Activated CD4-positive, alpha-beta T cell treated with anti-CD3 and anti-CD28 coated beads, Interleukin-2, amount 10 ng/mL, durations not matched to agents 24 days and 14 days (primary cell): ENCODE data around the gene RRAS2. TPM values are rescaled to one million over a fixed set of nuclear protein-coding genes. Genes with fewer than 3 reads are reported as not detected.
A peak's percentile ranks its signal among the peaks of the same experiment; 100 is the strongest.

Source experiments
- DNase-seq: peaks from one replicate; pipeline ENCODE4 v3.0.0; 2022
- H3K27ac Mint-ChIP-seq: one replicate; pipeline ENCODE4 v1.8.0; 2022; ENCODE audit warnings: mild to moderate bottlenecking, mixed read lengths
- H3K27me3 Mint-ChIP-seq: one replicate; pipeline ENCODE4 v1.8.0; 2022; ENCODE audit warnings: mixed read lengths
- H3K36me3 Mint-ChIP-seq: one replicate; pipeline ENCODE4 v1.8.0; 2022; ENCODE audit warnings: low read depth, mild to moderate bottlenecking, mixed read lengths
- H3K4me1 Mint-ChIP-seq: one replicate; pipeline ENCODE4 v1.8.0; 2021; ENCODE audit warnings: mixed read lengths
- H3K4me3 Mint-ChIP-seq: one replicate; pipeline ENCODE4 v1.8.0; 2022; ENCODE audit warnings: mild to moderate bottlenecking, moderate library complexity, mixed read lengths
- H3K9me3 Mint-ChIP-seq: one replicate; pipeline ENCODE4 v1.8.0; 2021; ENCODE audit warnings: mixed read lengths
- intact Hi-C: fragments of 100-400 bp; cut with micrococcal nuclease; formaldehyde crosslinking; loops from one replicate; pipeline ENCODE4 v1.15.1; 2023
- total RNA-seq: library from RNA; stranded (reverse); gene quantifications from 2 replicates; pipeline ENCODE4 v1.2.3, GENCODE V29; 2022

RRAS2 gene
- total RNA-seq, 1 donor from 2014 or later, result 78.9 TPM

DNA sequence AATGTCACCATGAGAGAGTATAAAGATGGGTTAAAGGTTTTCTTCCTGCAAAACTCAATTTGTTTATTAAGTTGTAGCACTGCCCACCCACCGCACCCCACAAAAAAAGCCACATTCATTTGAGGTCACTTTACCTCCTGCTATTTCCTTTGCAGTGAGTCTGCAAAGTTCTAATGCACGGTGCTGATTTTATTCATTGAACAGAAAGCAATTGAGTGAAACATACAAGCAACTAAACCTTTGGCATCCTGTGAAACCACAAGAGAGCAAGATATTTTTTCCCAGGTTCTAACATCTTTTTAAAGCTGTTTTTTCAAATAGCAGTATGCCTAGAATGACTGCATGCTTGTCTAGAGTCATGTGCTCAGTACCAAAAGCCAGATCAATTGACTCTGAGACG is 39.0 kb downstream of the RRAS2 start:
- Mint-ChIP-seq H3K4me1 (peaks cover 54% of the 10 kb centered on the region), H3K36me3 (peaks cover 17% of the 10 kb centered on the region), H3K4me3 (peak overlapping the region; percentile 22), H3K9me3 (no peaks in the 10 kb centered on the region), H3K27ac (peak overlapping the region; percentile 62), H3K27me3 (no peaks in the 10 kb centered on the region)
- peak; percentile 83 for DNase-seq
- intact Hi-C loops, result loop anchor here (1.0 to 2.0 kb wide), 2 partner anchors 17 to 37 kb away; no protein-coding TSS in a partner anchor

DNA sequence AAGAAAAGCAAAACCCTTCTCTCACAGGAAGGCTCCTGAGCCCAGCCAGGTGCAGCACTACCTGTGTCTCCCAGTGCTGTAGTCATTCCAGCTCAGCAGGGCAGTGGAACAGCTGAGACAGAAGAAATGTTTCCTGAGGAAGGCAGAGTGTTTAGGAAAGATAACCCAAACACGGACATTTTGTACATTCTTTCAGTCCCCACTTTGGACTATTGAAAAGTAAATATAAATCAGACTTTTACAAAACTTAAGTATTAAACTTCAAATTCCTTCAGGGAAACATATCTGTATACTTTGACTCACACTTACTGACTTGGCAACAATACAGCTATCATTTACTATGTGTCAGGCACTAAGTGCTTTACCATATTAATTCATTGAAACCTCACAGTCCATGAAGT is 40.4 kb downstream of the RRAS2 start:
- Mint-ChIP-seq H3K27me3 (no peaks in the 10 kb centered on the region), H3K27ac (no peak overlapping the region), H3K4me3 (no peak overlapping the region), H3K36me3 (peaks cover 11% of the 10 kb centered on the region), H3K9me3 (no peaks in the 10 kb centered on the region), H3K4me1 (peaks cover 53% of the 10 kb centered on the region)
- intact Hi-C loops, result no loop called here
- DNase-seq, result no peak

DNA sequence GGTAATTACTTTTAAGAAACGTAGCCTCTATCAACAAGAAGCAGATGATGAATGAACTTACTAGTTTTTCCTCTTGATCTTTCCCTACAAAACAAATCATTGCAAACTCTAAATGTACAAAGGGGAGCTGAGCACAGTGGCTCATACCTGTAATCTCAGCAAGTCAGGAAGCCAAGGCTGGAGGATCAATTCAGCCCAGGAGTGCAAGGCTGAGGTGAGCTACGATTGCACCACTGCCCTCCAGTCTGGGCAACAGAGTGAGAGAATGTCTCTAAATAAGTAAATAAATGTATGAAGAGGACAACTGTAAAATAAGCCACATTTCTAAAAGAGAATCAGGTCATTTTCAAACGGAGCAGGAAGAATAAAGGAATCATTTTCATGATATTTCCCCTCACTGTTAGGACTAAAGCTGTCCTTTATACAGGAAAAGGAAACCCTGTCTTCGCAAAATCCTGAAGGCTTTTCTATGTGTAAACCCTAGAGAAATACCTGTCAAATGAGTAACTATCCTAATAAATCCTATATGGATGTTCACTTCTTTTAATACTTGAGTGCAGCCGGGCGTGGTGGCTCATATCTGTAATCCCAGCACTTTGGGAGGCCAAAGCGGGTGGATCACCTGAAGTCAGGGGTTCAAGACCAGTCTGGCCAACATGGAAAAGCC is 41.2 kb downstream of the RRAS2 start:
- Mint-ChIP-seq H3K27ac (no peak overlapping the region), H3K4me3 (no peak overlapping the region), H3K27me3 (no peaks in the 10 kb centered on the region), H3K9me3 (no peaks in the 10 kb centered on the region), H3K4me1 (peaks cover 52% of the 10 kb centered on the region), H3K36me3 (peaks cover 13% of the 10 kb centered on the region)
- DNase-seq, result no peak
- intact Hi-C loops, result no loop called here

DNA sequence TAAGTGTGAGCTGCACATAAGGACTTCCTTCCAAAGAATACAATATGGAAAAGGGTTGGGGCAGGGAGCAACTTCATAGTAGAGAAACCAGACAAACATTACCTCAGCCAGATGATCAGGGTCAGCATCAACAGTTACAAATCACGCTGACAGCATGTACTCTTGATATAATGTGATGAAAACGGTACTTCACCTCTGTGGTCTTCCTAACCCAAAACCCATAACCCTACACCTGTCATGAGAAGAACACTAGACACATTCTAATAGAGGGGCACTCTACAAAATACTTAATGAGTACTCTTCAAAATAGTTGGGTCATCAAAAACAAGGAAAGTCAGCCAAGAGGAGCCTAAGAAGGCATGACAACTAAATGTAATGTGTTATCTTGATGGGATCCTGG is 43.9 kb downstream of the RRAS2 start:
- Mint-ChIP-seq H3K4me3 (no peak overlapping the region), H3K36me3 (peaks cover 11% of the 10 kb centered on the region), H3K9me3 (no peaks in the 10 kb centered on the region), H3K4me1 (peaks cover 47% of the 10 kb centered on the region), H3K27ac (no peak overlapping the region), H3K27me3 (no peaks in the 10 kb centered on the region)
- no peak for DNase-seq
- intact Hi-C loops, result no loop called here

DNA sequence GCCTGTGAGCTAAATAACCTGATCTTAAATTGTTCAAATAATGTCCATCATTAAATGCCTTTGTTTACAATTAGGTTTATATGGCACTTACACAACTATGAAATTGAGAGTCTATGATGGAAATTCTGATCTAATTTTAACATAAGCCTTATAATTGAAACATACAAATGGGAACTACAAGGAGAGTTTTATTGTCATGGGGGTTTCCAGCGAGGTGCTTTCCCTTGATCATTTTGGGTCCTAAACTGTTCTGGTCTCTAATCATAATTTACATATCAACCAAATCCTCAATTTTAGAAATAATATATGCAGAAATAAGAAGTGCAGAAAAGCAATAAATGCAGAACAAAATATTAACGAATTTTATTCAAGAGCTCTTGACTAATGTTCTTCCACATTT is 44.9 kb downstream of the RRAS2 start:
- Mint-ChIP-seq H3K27me3 (no peaks in the 10 kb centered on the region), H3K36me3 (peaks cover 11% of the 10 kb centered on the region), H3K4me3 (no peak overlapping the region), H3K27ac (no peak overlapping the region), H3K4me1 (peaks cover 39% of the 10 kb centered on the region), H3K9me3 (no peaks in the 10 kb centered on the region)
- DNase-seq, result no peak
- intact Hi-C loops, result no loop called here

GRCh38 chr11:14312736-14313438 is 46.1 kb downstream of the RRAS2 start:
- peak overlapping the region; percentile 60 for H3K27ac Mint-ChIP-seq
- no peak for DNase-seq
- H3K27me3 Mint-ChIP-seq, result no peaks in the 10 kb centered on the region
- intact Hi-C loops, result loop anchor here (2.0 kb wide), 1 partner anchor 46 kb away; the partner anchor contains the start of gene RRAS2
- no peaks in the 10 kb centered on the region for H3K9me3 Mint-ChIP-seq
- H3K4me1 Mint-ChIP-seq, result peaks cover 35% of the 10 kb centered on the region
- H3K36me3 Mint-ChIP-seq, result peaks cover 11% of the 10 kb centered on the region
- no peak overlapping the region for H3K4me3 Mint-ChIP-seq

GRCh38 chr11:14310679-14311078 is 48.3 kb downstream of the RRAS2 start:
- H3K36me3 Mint-ChIP-seq, result peaks cover 5% of the 10 kb centered on the region
- no peak overlapping the region for H3K4me3 Mint-ChIP-seq
- no peak for DNase-seq
- no peaks in the 10 kb centered on the region for H3K27me3 Mint-ChIP-seq
- H3K4me1 Mint-ChIP-seq, result peaks cover 34% of the 10 kb centered on the region
- no peak overlapping the region for H3K27ac Mint-ChIP-seq
- no peaks in the 10 kb centered on the region for H3K9me3 Mint-ChIP-seq
- intact Hi-C loops, result no loop called here

DNA sequence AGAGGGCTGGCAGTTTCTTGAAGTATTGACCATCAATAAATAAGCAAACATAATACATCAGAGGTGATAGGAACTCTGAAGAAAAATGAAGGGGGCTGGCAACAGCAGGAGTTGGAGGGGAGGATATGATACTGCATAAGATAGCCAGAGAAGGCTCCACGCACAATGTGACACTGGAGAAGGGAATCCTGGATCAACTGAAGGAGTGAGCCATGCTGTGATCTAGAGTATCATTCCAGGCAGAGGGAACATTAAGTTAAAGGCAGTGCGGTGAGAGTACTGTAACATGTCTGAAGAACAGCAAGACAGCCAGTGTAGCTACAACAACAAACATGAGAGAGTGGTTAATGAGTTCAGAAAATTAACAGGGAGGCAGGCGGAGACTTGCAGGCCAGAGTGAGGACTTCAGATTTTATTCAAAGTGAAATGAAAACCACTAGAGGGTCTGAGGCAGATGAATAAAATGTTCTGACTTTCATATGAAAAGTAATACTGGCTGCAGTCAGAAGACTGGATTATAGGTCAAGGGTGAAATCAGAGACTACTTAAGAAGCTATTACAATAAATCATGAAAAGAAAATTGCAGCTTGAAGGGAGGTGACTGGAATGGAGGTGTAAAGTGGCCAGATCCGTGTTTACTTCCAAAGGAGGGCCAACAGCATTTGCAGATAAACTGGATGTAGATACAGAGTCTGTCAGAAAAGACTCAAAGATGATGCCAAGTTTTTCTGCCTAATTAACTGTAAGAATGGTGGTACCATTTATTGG is 49.4 kb downstream of the RRAS2 start:
- Mint-ChIP-seq H3K4me1 (peaks cover 27% of the 10 kb centered on the region), H3K9me3 (no peaks in the 10 kb centered on the region), H3K36me3 (peaks cover 2% of the 10 kb centered on the region), H3K27me3 (no peaks in the 10 kb centered on the region), H3K4me3 (no peak overlapping the region), H3K27ac (no peak overlapping the region)
- intact Hi-C loops, result loop anchor here (1.0 to 2.0 kb wide), 3 partner anchors 15 to 105 kb away; no protein-coding TSS in a partner anchor
- no peak for DNase-seq

DNA sequence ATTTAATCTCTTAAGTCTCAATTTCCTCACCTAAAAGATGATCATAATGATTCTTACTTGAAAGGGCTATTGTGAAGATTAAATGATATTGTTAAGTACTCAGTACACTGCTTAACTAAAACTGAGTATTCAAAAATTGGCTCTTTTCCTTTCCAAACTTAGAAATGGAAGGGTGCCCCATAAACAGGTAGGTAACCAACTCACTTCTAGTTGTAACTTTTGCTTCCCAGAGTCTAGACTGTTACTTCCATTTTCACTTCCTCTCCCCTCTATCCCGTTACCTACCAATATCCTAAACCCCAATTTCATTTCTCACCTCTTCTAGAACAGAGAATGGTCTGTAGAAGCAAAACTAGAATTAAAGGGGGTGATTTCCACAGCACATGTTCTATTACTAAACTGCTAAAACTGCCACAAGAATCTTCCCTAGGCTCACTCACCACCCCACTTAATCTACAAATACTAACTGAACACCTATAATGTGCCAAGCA is 50.0 kb downstream of the RRAS2 start:
- Mint-ChIP-seq H3K9me3 (no peaks in the 10 kb centered on the region), H3K4me1 (peaks cover 23% of the 10 kb centered on the region), H3K36me3 (peaks cover 2% of the 10 kb centered on the region), H3K4me3 (no peak overlapping the region), H3K27ac (no peak overlapping the region), H3K27me3 (no peaks in the 10 kb centered on the region)
- no peak for DNase-seq
- intact Hi-C loops, result loop anchor here (1.0 to 2.0 kb wide), 3 partner anchors 16 to 106 kb away; no protein-coding TSS in a partner anchor

GRCh38 chr11:14308114-14308896 is 50.7 kb downstream of the RRAS2 start:
- intact Hi-C loops, result loop anchor here (2.0 kb wide), 2 partner anchors 16 to 106 kb away; no protein-coding TSS in a partner anchor
- H3K27ac Mint-ChIP-seq, result no peak overlapping the region
- DNase-seq, result no peak
- peaks cover 24% of the 10 kb centered on the region for H3K4me1 Mint-ChIP-seq
- no peaks in the 10 kb centered on the region for H3K9me3 Mint-ChIP-seq
- H3K36me3 Mint-ChIP-seq, result peaks cover under 1% of the 10 kb centered on the region
- no peak overlapping the region for H3K4me3 Mint-ChIP-seq
- H3K27me3 Mint-ChIP-seq, result no peaks in the 10 kb centered on the region

- Mint-ChIP-seq H3K27me3 (no peaks in the 10 kb centered on the region), H3K9me3 (no peaks in the 10 kb centered on the region), H3K27ac (no peak overlapping the region), H3K4me1 (peaks cover 18% of the 10 kb centered on the region), H3K36me3 (no peaks in the 10 kb centered on the region), H3K4me3 (no peak overlapping the region)
- intact Hi-C loops, result no loop called here
- DNase-seq, result peak; percentile 42
Measured at GRCh38 chr11:14306481-14306880, 52.5 kb downstream of the RRAS2 start.

- no peak for DNase-seq
- Mint-ChIP-seq H3K4me3 (no peak overlapping the region), H3K36me3 (no peaks in the 10 kb centered on the region), H3K9me3 (no peaks in the 10 kb centered on the region), H3K27me3 (no peaks in the 10 kb centered on the region), H3K4me1 (peaks cover 18% of the 10 kb centered on the region), H3K27ac (no peak overlapping the region)
- intact Hi-C loops, result no loop called here
Measured at GRCh38 chr11:14305649-14306048, 53.3 kb downstream of the RRAS2 start.

- H3K4me3 Mint-ChIP-seq, result no peak overlapping the region
- no peaks in the 10 kb centered on the region for H3K36me3 Mint-ChIP-seq
- no peak overlapping the region for H3K27ac Mint-ChIP-seq
- H3K27me3 Mint-ChIP-seq, result no peaks in the 10 kb centered on the region
- intact Hi-C loops, result no loop called here
- no peaks in the 10 kb centered on the region for H3K9me3 Mint-ChIP-seq
- peaks cover 18% of the 10 kb centered on the region for H3K4me1 Mint-ChIP-seq
- DNase-seq, result no peak
Measured at GRCh38 chr11:14304601-14305000, 54.4 kb downstream of the RRAS2 start.
